HEK293 (cell line): ENCODE data around the gene CISH.

Experiments used
- CTCF ChIA-PET: fragments of 350-600 bp; formaldehyde crosslinking; extraction: SDS; loops from one replicate; lab custom pipeline; 2021; ENCODE audit warnings: antibody characterized with exemption; lab: Yijun Ruan, JAX
- POLR2A ChIA-PET: fragments of 300-600 bp; formaldehyde crosslinking; extraction: SDS; loops from one replicate; lab custom pipeline; 2020; ENCODE audit warnings: antibody characterized with exemption, inconsistent platforms; lab: Yijun Ruan, JAX
- H3K27ac ChIP-seq: fragments of 200-500 bp; sonication (Bioruptor generic); 2 replicates; pipeline ENCODE4 v1.5.1; 2014; ENCODE audit warnings: low read depth, low read length, control low read depth, inconsistent platforms; ENCODE audit errors: extremely low read depth
- H3K36me3 ChIP-seq, 2 experiments: fragments of 200-500 bp in 1 of 2; sonication (Bioruptor generic) in 1 of 2; 1 replicate in 1 of 2; 2 replicates in 1 of 2; pipeline ENCODE4 v1.5.1; 2014 to 2017; ENCODE audit warnings: inconsistent platforms in 2 of 2, low read length in 2 of 2; ENCODE audit not compliant: control insufficient read depth in 2 of 2, insufficient read depth in 1 of 2
- H3K4me1 ChIP-seq: fragments of 200-500 bp; sonication (Bioruptor generic); 2 replicates; pipeline ENCODE4 v1.5.1; 2014; ENCODE audit warnings: mild to moderate bottlenecking, low read length, inconsistent platforms; ENCODE audit not compliant: control insufficient read depth, insufficient read depth
- H3K4me3 ChIP-seq: 2 replicates; pipeline ENCODE4 v1.5.1; 2011; ENCODE audit warnings: low read depth, mild to moderate bottlenecking, control low read depth, low read length, moderate library complexity
- H3K9me3 ChIP-seq: fragments of 200-500 bp; sonication (Bioruptor generic); 2 replicates; pipeline ENCODE4 v1.5.1; 2014; ENCODE audit warnings: low read depth, low read length, inconsistent platforms; ENCODE audit not compliant: control insufficient read depth, insufficient read depth
- BCL11A ChIP-seq: fragments of 450-650 bp; formaldehyde crosslinking; IDR thresholded peaks from 2 replicates; pipeline ENCODE4 v1.5.1; 2016; ENCODE audit warnings: low read depth, missing biosample characterization, missing genetic modification characterization
- EGR2 ChIP-seq: fragments of 450-650 bp; formaldehyde crosslinking; IDR thresholded peaks from 2 replicates; pipeline ENCODE4 v1.5.1; 2016; ENCODE audit warnings: low read depth, missing biosample characterization, missing genetic modification characterization
- RBAK ChIP-seq: fragments of 450-650 bp; formaldehyde crosslinking; IDR thresholded peaks from 2 replicates; pipeline ENCODE4 v1.5.1; 2016; ENCODE audit warnings: missing biosample characterization, missing genetic modification characterization
- ZFP37 ChIP-seq: fragments of 450-650 bp; formaldehyde crosslinking; IDR thresholded peaks from 2 replicates; pipeline ENCODE4 v1.5.1; 2016; ENCODE audit warnings: missing biosample characterization, missing genetic modification characterization
- ZIC2 ChIP-seq: fragments of 450-650 bp; formaldehyde crosslinking; IDR thresholded peaks from 2 replicates; pipeline ENCODE4 v1.5.1; 2016; ENCODE audit warnings: missing biosample characterization, missing genetic modification characterization
- ZNF16 ChIP-seq: fragments of 450-650 bp; formaldehyde crosslinking; IDR thresholded peaks from 2 replicates; pipeline ENCODE4 v1.5.1; 2016; ENCODE audit warnings: low read depth, missing biosample characterization, missing genetic modification characterization
- ZNF2 ChIP-seq: fragments of 450-650 bp; formaldehyde crosslinking; IDR thresholded peaks from 2 replicates; pipeline ENCODE4 v1.5.1; 2016; ENCODE audit warnings: missing biosample characterization, missing genetic modification characterization
- ZNF221 ChIP-seq: fragments of 450-650 bp; formaldehyde crosslinking; IDR thresholded peaks from 2 replicates; pipeline ENCODE4 v1.5.1; 2017; ENCODE audit warnings: missing biosample characterization, missing genetic modification characterization, borderline replicate concordance
- ZNF26 ChIP-seq: fragments of 450-650 bp; formaldehyde crosslinking; IDR thresholded peaks from 2 replicates; pipeline ENCODE4 v1.5.1; 2016; ENCODE audit warnings: missing biosample characterization, missing genetic modification characterization
- ZNF341 ChIP-seq: fragments of 450-650 bp; formaldehyde crosslinking; IDR thresholded peaks from 2 replicates; pipeline ENCODE4; 2016; ENCODE audit warnings: low read depth, missing biosample characterization, missing genetic modification characterization
- ZNF37A ChIP-seq: fragments of 450-650 bp; IDR thresholded peaks from 2 replicates; pipeline ENCODE4 v1.5.1; 2018; ENCODE audit warnings: missing biosample characterization, missing genetic modification characterization
- ZNF449 ChIP-seq: fragments of 450-650 bp; formaldehyde crosslinking; IDR thresholded peaks from 2 replicates; pipeline ENCODE4 v1.5.1; 2017; ENCODE audit warnings: missing biosample characterization, mild to moderate bottlenecking, missing genetic modification characterization, moderate library complexity
- ZNF48 ChIP-seq: fragments of 450-650 bp; formaldehyde crosslinking; IDR thresholded peaks from 2 replicates; pipeline ENCODE4 v1.5.1; 2016; ENCODE audit warnings: missing biosample characterization, missing genetic modification characterization
- ZNF530 ChIP-seq: fragments of 450-650 bp; formaldehyde crosslinking; IDR thresholded peaks from 2 replicates; pipeline ENCODE4 v1.5.1; 2016; ENCODE audit warnings: low read depth, missing biosample characterization, missing genetic modification characterization
- ZNF555 ChIP-seq: fragments of 450-650 bp; formaldehyde crosslinking; conservative IDR thresholded peaks from 2 replicates; pipeline ENCODE4 v1.5.1; 2017; ENCODE audit warnings: missing biosample characterization, mild to moderate bottlenecking, missing genetic modification characterization, inconsistent platforms
- ZNF580 ChIP-seq: fragments of 450-650 bp; formaldehyde crosslinking; IDR thresholded peaks from 2 replicates; pipeline ENCODE4 v1.5.1; 2016; ENCODE audit warnings: missing biosample characterization, missing genetic modification characterization
- ZNF610 ChIP-seq: fragments of 450-650 bp; formaldehyde crosslinking; IDR thresholded peaks from 2 replicates; pipeline ENCODE4 v1.5.1; 2016; ENCODE audit warnings: missing biosample characterization, missing genetic modification characterization, borderline replicate concordance
- ZNF658 ChIP-seq: fragments of 450-650 bp; formaldehyde crosslinking; IDR thresholded peaks from 2 replicates; pipeline ENCODE4; 2016; ENCODE audit warnings: missing biosample characterization, missing genetic modification characterization
- ZNF677 ChIP-seq: fragments of 450-650 bp; IDR thresholded peaks from 2 replicates; pipeline ENCODE4 v1.5.0; 2018; ENCODE audit warnings: missing biosample characterization, mild to moderate bottlenecking, missing genetic modification characterization, moderate library complexity
- TF ChIP-seq, protein P1 (sequence below): fragments of 450-650 bp; formaldehyde crosslinking; IDR thresholded peaks from 2 replicates; pipeline ENCODE4 v1.5.1; 2016; ENCODE audit warnings: missing biosample characterization, missing genetic modification characterization
- TF ChIP-seq, protein P2 (sequence below): fragments of 450-650 bp; formaldehyde crosslinking; IDR thresholded peaks from 2 replicates; pipeline ENCODE4 v1.5.1; 2016; ENCODE audit warnings: missing biosample characterization, missing genetic modification characterization, borderline replicate concordance
- TF ChIP-seq, protein P3 (sequence below): fragments of 450-650 bp; formaldehyde crosslinking; conservative IDR thresholded peaks from 2 replicates; pipeline ENCODE4 v1.5.1; 2016; ENCODE audit warnings: low read depth, missing biosample characterization, missing genetic modification characterization
- TF ChIP-seq, protein P4 (sequence below): fragments of 450-650 bp; formaldehyde crosslinking; IDR thresholded peaks from 2 replicates; pipeline ENCODE4 v1.5.1; 2017; ENCODE audit warnings: missing biosample characterization, missing genetic modification characterization

Gene CISH

GRCh38 chr3:50611464-50612233 is at the start of gene CISH (continued):
- TF ChIP-seq ZNF26 (tag by site-specific recombination) (no peak), ZNF449 (tag by site-specific recombination) (no peak), RBAK (tag by site-specific recombination) (no peak), ZIC2 (tag by site-specific recombination) (peak; percentile 86), ZNF658 (tag by site-specific recombination) (no peak)
- TF ChIP-seq, protein P1, sequence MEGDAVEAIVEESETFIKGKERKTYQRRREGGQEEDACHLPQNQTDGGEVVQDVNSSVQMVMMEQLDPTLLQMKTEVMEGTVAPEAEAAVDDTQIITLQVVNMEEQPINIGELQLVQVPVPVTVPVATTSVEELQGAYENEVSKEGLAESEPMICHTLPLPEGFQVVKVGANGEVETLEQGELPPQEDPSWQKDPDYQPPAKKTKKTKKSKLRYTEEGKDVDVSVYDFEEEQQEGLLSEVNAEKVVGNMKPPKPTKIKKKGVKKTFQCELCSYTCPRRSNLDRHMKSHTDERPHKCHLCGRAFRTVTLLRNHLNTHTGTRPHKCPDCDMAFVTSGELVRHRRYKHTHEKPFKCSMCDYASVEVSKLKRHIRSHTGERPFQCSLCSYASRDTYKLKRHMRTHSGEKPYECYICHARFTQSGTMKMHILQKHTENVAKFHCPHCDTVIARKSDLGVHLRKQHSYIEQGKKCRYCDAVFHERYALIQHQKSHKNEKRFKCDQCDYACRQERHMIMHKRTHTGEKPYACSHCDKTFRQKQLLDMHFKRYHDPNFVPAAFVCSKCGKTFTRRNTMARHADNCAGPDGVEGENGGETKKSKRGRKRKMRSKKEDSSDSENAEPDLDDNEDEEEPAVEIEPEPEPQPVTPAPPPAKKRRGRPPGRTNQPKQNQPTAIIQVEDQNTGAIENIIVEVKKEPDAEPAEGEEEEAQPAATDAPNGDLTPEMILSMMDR (tag by site-specific recombination) = peak; percentile 74
- TF ChIP-seq, all 188 proteins: peak for 34

DNA sequence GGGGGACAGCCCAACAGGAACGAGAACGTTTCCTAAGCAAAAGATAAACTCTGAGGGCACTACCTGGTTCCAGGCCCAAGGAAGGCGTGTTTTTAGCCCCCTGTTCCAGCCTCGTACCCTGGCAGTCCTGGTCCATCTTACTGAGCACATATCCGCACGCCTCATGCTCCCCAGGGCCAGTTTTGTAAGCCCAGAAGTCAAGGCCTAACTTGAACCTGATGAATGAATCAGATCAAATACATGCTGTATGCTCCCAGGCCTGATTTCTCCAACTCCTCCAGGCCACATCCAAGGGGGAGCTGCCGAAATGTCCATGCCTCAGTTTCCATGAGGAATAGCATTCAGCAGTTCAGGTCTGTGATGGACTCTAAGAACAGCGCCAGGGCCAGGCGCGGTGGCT is 48.8 kb upstream of the CISH start:
- ChIA-PET POLR2A (interaction anchor here (0.7 kb wide), 1 partner anchor 75 kb away, joined by 5 read pairs; no protein-coding TSS in a partner anchor), CTCF (interaction anchor here (0.7 kb wide), 1 partner anchor 56 kb away, joined by 3 read pairs; no protein-coding TSS in a partner anchor)
- no peaks in the 10 kb centered on the region for H3K36me3 ChIP-seq
- no peak overlapping the region for H3K4me3 ChIP-seq
- H3K4me1 ChIP-seq = no peaks in the 10 kb centered on the region
- H3K27ac ChIP-seq = no peak overlapping the region
- no peaks in the 10 kb centered on the region for H3K9me3 ChIP-seq
- no peak for TF ChIP-seq ZNF48 (tag by site-specific recombination)
- TF ChIP-seq, protein P2, sequence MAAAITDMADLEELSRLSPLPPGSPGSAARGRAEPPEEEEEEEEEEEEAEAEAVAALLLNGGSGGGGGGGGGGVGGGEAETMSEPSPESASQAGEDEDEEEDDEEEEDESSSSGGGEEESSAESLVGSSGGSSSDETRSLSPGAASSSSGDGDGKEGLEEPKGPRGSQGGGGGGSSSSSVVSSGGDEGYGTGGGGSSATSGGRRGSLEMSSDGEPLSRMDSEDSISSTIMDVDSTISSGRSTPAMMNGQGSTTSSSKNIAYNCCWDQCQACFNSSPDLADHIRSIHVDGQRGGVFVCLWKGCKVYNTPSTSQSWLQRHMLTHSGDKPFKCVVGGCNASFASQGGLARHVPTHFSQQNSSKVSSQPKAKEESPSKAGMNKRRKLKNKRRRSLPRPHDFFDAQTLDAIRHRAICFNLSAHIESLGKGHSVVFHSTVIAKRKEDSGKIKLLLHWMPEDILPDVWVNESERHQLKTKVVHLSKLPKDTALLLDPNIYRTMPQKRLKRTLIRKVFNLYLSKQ = no peak
- TF ChIP-seq EGR2 (tag by site-specific recombination) = no peak
- TF ChIP-seq ZNF530 (tag by site-specific recombination) = no peak
- TF ChIP-seq ZNF580 (tag by site-specific recombination) = no peak
- no peak for TF ChIP-seq ZFP37 (tag by site-specific recombination)
- TF ChIP-seq ZNF555 (tag by site-specific recombination) = no peak
- TF ChIP-seq, protein P3, sequence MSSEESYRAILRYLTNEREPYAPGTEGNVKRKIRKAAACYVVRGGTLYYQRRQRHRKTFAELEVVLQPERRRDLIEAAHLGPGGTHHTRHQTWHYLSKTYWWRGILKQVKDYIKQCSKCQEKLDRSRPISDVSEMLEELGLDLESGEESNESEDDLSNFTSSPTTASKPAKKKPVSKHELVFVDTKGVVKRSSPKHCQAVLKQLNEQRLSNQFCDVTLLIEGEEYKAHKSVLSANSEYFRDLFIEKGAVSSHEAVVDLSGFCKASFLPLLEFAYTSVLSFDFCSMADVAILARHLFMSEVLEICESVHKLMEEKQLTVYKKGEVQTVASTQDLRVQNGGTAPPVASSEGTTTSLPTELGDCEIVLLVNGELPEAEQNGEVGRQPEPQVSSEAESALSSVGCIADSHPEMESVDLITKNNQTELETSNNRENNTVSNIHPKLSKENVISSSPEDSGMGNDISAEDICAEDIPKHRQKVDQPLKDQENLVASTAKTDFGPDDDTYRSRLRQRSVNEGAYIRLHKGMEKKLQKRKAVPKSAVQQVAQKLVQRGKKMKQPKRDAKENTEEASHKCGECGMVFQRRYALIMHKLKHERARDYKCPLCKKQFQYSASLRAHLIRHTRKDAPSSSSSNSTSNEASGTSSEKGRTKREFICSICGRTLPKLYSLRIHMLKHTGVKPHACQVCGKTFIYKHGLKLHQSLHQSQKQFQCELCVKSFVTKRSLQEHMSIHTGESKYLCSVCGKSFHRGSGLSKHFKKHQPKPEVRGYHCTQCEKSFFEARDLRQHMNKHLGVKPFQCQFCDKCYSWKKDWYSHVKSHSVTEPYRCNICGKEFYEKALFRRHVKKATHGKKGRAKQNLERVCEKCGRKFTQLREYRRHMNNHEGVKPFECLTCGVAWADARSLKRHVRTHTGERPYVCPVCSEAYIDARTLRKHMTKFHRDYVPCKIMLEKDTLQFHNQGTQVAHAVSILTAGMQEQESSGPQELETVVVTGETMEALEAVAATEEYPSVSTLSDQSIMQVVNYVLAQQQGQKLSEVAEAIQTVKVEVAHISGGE (tag by site-specific recombination) = no peak
- TF ChIP-seq ZNF341 (tag by site-specific recombination) = no peak
- TF ChIP-seq, protein P4, sequence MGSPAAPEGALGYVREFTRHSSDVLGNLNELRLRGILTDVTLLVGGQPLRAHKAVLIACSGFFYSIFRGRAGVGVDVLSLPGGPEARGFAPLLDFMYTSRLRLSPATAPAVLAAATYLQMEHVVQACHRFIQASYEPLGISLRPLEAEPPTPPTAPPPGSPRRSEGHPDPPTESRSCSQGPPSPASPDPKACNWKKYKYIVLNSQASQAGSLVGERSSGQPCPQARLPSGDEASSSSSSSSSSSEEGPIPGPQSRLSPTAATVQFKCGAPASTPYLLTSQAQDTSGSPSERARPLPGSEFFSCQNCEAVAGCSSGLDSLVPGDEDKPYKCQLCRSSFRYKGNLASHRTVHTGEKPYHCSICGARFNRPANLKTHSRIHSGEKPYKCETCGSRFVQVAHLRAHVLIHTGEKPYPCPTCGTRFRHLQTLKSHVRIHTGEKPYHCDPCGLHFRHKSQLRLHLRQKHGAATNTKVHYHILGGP = no peak
- no peak for TF ChIP-seq ZNF221
- TF ChIP-seq ZNF16 = no peak
- TF ChIP-seq ZNF37A = no peak
- TF ChIP-seq ZNF2 (tag by site-specific recombination) = no peak
- no peak for TF ChIP-seq ZNF677 (tag by site-specific recombination)
- TF ChIP-seq ZNF610 (tag by site-specific recombination) = no peak
- no peak for TF ChIP-seq BCL11A (tag by site-specific recombination)
